ENCODE data around the gene POGLUT3.

Gene POGLUT3

DNA sequence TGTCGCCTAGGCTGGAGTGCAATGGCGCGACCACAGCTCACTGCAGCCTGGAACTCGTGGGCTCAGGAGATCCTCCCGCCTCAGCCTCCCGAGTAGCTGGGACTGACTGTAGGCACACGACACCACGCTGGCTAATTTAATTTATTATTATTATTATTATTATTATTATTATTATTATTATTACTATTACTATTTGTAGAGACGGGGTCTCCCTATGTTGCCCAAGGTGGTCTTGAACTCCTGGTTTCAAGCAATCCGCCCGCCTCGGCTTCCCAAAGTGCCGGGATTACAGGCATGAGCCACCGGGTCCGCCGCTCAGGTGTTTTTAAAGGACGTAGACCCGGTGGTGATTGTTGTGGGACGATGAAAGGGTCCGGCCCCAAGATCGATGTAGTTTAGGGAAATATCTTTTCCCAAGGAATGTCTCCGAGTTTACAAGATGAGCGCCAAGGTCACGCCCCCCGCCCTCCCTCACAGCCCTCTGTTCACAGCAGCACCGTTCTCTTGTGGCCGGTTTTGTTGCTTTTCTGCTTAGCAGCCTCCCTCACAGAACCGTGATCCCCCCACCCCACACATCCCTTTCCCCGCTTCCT lies 728 bp upstream of the POGLUT3 start:
- no peaks in the 10 kb centered on the region for H3K27me3 ChIP-seq (replicated peaks)
- no peak overlapping the region for H3K27ac ChIP-seq
- H3K4me3 ChIP-seq (ENCODE audit: low read depth, low read length), result peak overlapping the region; percentile 61
- no peaks in the 10 kb centered on the region for H3K36me3 ChIP-seq (replicated peaks)
- in situ Hi-C loops (cut with HindIII; ENCODE audit: low pct_ligation_motif_present, low sequenced_read_pairs), result no loop called here
- TF ChIP-seq, protein P1, sequence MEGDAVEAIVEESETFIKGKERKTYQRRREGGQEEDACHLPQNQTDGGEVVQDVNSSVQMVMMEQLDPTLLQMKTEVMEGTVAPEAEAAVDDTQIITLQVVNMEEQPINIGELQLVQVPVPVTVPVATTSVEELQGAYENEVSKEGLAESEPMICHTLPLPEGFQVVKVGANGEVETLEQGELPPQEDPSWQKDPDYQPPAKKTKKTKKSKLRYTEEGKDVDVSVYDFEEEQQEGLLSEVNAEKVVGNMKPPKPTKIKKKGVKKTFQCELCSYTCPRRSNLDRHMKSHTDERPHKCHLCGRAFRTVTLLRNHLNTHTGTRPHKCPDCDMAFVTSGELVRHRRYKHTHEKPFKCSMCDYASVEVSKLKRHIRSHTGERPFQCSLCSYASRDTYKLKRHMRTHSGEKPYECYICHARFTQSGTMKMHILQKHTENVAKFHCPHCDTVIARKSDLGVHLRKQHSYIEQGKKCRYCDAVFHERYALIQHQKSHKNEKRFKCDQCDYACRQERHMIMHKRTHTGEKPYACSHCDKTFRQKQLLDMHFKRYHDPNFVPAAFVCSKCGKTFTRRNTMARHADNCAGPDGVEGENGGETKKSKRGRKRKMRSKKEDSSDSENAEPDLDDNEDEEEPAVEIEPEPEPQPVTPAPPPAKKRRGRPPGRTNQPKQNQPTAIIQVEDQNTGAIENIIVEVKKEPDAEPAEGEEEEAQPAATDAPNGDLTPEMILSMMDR (IDR thresholded peaks at IDR 0.05; ENCODE audit: low read depth, low read length, missing control alignments), result no peak
- no peak for DNase-seq

DNA sequence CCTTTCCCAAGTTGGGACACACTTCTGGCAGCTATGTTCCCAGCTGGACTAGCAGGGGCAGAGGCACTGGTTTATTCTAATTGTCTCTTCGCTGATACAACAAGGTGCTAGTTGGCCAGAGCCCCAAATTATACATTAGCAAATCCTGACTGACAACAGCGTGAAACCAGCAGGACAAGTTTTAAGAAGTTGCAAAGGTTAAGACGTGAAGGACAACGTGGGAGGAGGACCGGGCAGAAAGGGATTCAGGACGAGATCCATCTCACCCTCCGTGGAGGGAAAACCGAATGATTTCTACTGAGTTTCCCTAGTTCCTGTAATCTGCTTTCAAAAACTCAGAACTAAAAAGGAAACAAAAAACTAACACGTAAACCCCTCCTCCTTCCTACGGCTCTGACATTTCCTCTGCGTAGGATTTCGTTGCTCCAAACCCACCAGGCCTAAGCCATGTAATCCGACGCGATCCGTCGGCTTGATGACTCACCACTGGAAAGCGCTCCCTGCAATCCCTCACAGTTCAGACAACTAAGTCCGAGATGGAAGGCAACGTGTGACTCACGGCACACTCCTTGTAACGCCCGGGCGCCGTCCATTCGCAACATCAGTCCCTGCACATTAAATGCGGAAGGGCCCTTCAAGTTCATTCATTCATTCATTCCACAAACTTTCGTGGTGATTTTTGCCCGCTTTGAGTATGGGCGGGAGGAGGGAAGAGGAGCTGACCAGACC lies 703 bp downstream of the POGLUT3 start:
- Histone ChIP-seq H3K27ac (peak overlapping the region; percentile 87), H3K27me3 (replicated peaks) (no peaks in the 10 kb centered on the region), H3K4me3 (ENCODE audit: low read depth, low read length) (peak overlapping the region; percentile 61), H3K36me3 (replicated peaks) (no peaks in the 10 kb centered on the region)
- TF ChIP-seq, protein P1 (IDR thresholded peaks at IDR 0.05; ENCODE audit: low read depth, low read length, missing control alignments), result no peak
- in situ Hi-C loops (cut with HindIII; ENCODE audit: low pct_ligation_motif_present, low sequenced_read_pairs), result no loop called here
- peak; percentile 98 for DNase-seq

DNA sequence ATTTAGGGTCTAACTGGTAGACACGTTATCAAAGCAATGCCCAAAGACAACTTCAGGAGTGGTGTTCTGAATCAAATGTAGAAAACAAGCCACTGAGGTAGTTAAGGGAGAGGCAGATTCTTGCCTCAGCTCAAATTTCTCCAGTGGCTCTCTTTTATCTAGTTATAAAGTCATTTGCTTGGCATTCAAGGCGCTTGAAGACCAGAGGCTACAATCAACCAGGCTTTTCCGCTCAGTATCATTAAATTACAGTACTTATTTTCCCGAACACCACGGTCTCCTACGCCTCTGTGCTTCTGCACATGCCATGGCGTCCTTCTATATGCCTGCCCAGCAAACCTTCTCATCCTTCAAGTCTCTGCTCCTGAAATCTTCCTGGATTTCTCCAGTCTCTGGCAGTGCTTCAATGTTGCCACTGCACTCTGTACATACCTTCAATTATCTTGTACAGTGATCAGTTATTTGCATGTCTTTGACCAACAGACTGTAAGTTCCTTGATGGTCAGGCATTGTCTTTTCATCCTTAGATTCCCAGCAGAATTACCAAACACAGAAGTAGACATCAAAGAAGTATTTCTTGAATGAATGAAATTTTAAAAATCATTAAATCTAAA lies 1.4 kb downstream of the POGLUT3 start:
- no peak for DNase-seq
- in situ Hi-C loops (cut with HindIII; ENCODE audit: low pct_ligation_motif_present, low sequenced_read_pairs), result no loop called here
- peak overlapping the region; percentile 87 for H3K27ac ChIP-seq

DNA sequence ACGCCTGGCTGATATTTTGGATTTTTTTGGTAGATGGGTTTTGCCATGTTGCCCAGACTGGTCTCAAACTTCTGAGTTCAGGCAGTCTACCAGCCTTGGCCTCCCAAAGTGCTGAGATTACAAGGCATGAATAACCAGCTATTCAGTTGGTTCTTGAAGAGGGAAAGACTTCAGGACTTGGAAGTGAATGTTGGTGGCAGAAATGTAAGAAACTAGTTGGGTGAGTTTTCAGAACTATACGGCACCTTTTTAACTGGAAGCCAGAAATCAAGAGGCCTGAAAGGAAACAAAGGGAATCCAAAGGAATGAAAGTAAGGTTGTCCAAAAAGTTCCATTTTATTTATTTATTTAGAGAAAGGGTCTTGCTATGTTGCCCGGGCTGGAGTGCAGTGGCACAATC lies 2.9 kb downstream of the POGLUT3 start:
- TF ChIP-seq, protein P1 (IDR thresholded peaks at IDR 0.05; ENCODE audit: low read depth, low read length, missing control alignments), result no peak
- Histone ChIP-seq H3K27ac (no peak overlapping the region), H3K27me3 (replicated peaks) (no peaks in the 10 kb centered on the region), H3K4me3 (ENCODE audit: low read depth, low read length) (no peak overlapping the region), H3K36me3 (replicated peaks) (no peaks in the 10 kb centered on the region)
- in situ Hi-C loops (cut with HindIII; ENCODE audit: low pct_ligation_motif_present, low sequenced_read_pairs), result no loop called here
- no peak for DNase-seq

More for the DNA sequence above, 1.4 kb downstream of the POGLUT3 start:
- H3K4me3 ChIP-seq (ENCODE audit: low read depth, low read length), result peak overlapping the region; percentile 61
- no peaks in the 10 kb centered on the region for H3K36me3 ChIP-seq (replicated peaks)
- no peaks in the 10 kb centered on the region for H3K27me3 ChIP-seq (replicated peaks)
- TF ChIP-seq, protein P1 (IDR thresholded peaks at IDR 0.05; ENCODE audit: low read depth, low read length, missing control alignments), result no peak

DNA sequence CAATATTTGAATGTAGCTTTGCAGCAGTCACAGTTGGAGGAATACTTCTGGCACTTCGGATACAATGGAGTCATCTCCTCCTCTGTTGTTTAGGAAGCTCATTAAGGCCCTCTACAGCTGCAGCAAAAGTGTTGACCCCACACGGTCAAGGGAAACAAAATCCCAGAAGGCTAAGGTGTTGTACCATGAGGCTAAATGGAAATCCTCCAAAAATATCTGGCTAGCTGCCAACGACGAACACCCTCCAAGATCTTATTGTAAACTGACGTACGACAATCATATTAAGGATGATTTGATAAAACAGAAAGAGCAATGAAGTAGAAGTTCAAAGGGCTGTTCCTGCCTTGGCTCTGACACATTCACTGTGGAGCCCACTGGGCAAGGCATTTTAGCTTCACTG lies 4.0 kb downstream of the POGLUT3 start:
- Histone ChIP-seq H3K36me3 (replicated peaks) (peaks cover 3% of the 10 kb centered on the region), H3K27me3 (replicated peaks) (no peaks in the 10 kb centered on the region), H3K4me3 (ENCODE audit: low read depth, low read length) (no peak overlapping the region), H3K27ac (no peak overlapping the region)
- in situ Hi-C loops (cut with HindIII; ENCODE audit: low pct_ligation_motif_present, low sequenced_read_pairs), result no loop called here
- TF ChIP-seq, protein P1 (IDR thresholded peaks at IDR 0.05; ENCODE audit: low read depth, low read length, missing control alignments), result no peak
- no peak for DNase-seq
